RPMI7951 (cell line): Measurements from ENCODE around the gene GPR27. TPM values are rescaled to one million over a fixed set of nuclear protein-coding genes. Genes with fewer than 3 reads are reported as not detected.

Experiments used
- DNase-seq: peaks from one replicate; pipeline ENCODE4 v3.0.0-alpha.2; 2012; ENCODE audit warnings: low read depth
- total RNA-seq: library from RNA; depleted of rRNA; stranded (reverse); fragments of >200 nt; shearing (Covaris generic); gene quantifications from 2 replicates; pipeline ENCODE4 v1.2.3, GENCODE V29; 2014; rRNA removed

The GPR27 gene, protein sequence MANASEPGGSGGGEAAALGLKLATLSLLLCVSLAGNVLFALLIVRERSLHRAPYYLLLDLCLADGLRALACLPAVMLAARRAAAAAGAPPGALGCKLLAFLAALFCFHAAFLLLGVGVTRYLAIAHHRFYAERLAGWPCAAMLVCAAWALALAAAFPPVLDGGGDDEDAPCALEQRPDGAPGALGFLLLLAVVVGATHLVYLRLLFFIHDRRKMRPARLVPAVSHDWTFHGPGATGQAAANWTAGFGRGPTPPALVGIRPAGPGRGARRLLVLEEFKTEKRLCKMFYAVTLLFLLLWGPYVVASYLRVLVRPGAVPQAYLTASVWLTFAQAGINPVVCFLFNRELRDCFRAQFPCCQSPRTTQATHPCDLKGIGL
- total RNA-seq: not detected in 2 replicates

- DNase-seq: peak; percentile 13
These were observed at the start of gene GPR27 for GRCh38 chr3:71753701-71754609. TSS of gene GPR27 (plus strand) at chr3:71753855. CDS start at chr3:71754050, 195 bp downstream.

DNA sequence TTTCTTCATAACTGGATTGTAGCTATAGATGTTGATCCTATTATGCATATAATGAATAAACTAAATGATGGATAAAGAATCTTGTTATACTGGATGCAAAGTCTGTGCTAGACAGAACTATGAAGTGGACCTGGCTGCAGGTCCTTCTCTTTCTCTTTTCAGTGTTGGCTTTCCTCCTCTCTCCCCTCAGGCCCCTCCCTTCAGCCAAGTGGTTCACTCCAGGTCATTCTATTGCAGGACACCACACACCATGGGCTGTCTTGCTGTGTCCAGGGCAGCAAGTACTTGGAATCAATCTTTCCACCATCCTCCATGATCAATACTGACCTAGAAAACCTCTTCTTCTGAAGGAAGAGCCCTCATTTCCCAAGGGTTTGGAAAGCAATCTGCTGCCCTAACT lies 48.7 kb upstream of the GPR27 start:
- no peak for DNase-seq

GRCh38 chr3:71705681-71706080 lies 48.0 kb upstream of the GPR27 start:
- DNase-seq: no peak

DNA sequence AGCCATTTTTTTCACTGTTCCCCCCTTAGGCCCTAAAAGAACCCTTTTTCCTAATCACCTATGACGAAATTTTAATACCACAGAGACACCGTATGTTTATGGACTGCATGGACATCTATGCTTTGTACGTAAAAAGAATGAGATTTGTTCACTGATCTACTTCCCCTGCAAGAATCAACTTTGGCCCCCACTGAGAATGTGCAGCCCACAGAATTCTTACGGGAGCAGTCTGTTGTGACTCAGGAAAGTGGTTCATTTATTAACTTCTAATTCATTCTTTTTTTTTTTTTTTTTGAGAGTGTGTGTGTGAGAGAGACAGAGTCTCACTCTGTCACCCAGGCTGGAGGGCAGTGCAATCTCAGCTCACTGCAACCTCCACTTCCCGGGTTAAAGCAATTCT lies 46.1 kb upstream of the GPR27 start:
- DNase-seq: no peak

DNA sequence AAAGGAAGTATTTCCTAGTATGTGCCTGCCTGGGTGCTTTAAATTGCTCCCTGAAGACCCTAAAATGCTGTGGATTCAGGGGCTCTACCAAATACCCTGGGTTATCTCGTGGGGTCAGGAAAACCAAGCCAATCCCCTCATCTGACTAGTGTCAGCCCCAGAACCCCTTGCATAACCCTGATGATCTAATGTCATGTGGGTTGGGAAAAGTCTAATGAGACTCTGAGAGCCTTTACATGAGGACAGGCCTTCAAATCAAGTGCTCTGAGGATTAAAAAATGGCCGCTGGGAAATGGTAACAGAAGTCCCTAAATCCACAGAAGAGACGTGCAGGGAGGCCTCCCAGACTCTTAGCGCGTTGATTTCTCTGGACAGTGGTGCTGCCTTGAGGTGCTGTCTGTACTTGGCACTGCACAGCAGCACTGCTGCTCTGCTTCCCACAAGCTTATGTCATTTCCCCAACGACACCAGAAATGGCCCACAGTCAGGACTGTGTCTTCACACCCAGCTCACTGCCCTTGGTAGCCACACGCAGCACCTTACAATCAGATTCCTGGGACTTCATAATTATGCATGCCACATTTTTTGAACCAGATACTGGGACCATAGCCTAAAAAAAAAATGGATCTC lies 45.1 kb upstream of the GPR27 start:
- DNase-seq: no peak

- no peak for DNase-seq
These were observed 43.6 kb upstream of the GPR27 start for GRCh38 chr3:71709908-71710511.

DNA sequence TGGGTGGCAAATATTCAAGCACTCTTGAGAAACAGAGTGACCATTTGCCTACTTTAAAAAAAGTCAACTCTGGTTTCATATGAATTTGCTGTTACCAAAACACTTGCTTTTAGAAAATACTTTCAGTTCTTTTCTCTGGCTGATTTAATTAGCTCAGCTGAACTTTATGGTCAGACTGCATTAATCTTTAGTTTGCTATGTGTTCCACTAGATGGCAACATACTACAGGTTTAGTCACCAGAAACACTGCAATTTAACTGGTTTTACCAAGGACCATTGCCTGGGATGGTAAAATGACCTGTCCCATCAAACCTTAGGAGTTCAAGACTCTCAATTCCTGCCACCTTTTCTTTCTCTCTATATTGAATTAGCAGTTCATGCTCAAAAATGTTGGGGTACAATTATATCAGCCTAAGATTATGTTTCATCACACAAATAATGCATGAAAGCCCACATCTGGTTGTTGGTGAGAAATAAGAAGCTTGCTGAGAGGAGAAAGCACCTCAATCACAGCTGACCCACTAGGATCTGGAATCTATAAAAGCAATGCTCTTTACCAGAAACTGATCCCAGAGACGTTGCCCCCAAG lies 42.7 kb upstream of the GPR27 start:
- peak; percentile 63 for DNase-seq

- DNase-seq: no peak
These were observed 40.6 kb upstream of the GPR27 start for GRCh38 chr3:71713041-71713440.

DNA sequence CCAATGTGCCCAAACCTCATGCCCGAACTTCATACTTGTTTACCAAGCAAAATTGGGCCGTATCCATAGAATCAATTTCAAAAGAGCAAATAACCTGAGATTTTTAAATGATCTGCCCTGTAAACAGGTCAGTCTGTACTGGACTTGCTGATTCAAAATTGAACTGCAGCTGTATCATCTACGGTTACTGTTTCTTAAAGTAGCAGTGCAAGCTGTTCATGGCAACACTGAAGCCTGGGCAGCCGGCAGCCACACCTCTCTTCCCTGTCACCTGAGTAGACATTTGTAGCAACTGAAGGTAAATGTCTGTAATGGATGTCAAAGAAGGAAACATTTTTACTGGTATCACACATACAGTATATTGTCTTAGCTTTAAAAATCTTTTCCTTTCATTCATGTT lies 39.1 kb upstream of the GPR27 start:
- DNase-seq: no peak

- no peak for DNase-seq
These were observed 35.6 kb upstream of the GPR27 start for GRCh38 chr3:71718072-71718471.

DNA sequence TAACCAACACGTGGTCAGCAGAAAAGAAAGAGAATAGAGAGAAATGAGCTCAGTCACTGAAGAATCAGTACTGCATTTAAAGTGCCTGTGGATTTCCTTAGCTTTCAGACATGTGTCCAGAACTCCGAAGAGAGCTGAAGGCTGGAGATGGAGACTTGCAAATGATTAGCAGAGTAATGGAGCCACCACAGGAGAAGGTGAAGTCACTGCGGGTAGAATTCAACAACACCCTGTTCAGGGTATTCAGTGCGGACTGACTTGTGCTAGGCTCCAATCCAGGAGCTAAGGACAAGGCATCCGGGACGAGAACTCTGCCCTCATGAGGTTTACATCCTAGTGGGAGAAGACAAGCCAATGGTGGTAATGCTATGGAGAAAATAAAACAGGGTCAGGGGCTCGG lies 32.7 kb upstream of the GPR27 start:
- DNase-seq: no peak

- DNase-seq: no peak
These were observed 32.0 kb upstream of the GPR27 start for GRCh38 chr3:71721651-71722157.

DNA sequence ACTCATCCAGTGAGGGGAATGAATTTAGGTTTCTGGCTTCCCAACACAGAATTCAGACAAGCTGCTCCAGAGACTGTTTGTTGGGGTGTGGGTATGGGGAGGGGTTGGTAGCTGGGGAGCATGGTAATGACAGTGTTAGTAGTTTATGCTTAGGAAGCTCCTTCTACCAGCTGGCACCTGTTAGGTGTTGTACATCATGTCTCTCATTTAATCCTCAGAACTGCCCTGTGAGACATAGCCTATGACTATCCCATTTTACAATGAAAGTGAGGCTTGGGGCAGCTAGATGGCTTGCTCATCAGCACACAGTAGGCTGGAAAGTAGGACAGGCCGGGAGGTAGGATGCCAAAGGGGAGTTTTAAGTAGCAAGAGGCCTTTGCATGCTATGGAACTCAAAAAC lies 31.0 kb upstream of the GPR27 start:
- no peak for DNase-seq

DNA sequence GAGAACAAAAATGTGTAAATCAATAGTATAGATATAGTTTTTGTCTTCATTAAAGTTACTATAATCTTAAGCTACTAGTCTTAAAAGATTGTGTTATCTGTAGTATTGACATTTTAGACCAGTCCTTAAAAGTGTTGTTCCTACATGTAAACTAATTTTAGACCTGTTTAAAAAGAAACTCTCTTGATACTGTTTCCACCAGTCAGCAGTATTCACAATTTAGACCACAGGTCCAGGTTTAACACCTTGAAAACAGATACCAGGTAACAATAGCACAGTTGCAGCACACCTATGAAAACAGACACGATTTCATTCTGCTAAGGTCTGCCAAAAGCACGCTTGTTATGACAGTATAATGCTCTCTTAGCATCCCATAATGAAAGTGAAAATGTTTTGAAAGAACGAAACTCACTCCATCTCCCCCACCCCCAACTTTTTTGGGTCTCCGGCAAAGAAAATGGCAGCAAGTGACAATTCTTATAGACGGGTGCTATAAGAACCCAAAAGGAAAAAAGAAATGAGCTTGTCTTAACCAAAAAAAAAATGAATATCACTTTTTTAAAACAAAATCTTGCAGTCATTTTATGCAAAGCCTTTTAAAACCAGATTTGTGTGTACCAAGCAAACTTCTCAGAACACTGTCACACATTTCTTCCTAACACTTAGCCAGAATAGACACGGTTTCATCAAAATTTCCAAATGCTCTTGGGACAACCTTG lies 30.0 kb upstream of the GPR27 start:
- no peak for DNase-seq

DNA sequence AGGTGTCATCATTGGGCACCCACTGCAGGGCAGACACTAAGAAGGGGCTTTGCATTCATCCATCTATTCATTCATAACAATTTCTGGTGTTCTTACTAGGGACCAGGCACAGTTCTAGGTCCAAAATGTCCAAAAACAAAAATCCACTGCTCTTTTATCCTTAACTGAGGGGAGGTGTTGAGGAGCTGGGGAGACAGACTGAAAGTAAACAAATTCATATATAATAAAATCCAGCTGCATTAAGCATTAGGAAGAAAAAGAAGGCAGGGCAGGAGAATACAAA lies 29.5 kb upstream of the GPR27 start:
- DNase-seq: no peak

GRCh38 chr3:71724584-71725270 lies 28.9 kb upstream of the GPR27 start:
- peak; percentile 16 for DNase-seq

- peak; percentile 37 for DNase-seq
These were observed 28.2 kb upstream of the GPR27 start, which contains the start of gene EIF4E3 for GRCh38 chr3:71725271-71725991. TSS of gene EIF4E3 (minus strand) at chr3:71725402. CDS start at chr3:71725367, 35 bp downstream.

DNA sequence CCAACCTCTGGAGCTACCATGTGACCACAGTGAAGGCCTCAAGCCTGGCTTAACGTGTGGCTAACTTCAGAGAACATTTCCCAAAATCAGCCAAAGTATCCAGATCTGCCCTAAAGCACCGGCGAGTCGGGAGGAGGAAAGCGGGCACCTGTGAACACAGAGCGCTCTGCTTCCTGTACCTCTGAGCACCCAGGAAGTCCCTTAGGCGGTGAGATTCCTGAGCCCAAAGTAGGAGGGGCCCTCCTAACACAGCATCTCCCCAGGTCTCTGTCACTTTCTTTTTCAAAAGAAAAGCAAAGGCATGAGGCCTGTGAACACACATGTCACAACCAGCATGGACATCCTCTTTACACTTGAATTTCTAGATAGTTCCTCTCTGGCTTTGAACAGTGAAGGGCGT lies 27.5 kb upstream of the GPR27 start:
- DNase-seq: no peak

GRCh38 chr3:71728632-71729342 lies 24.9 kb upstream of the GPR27 start:
- DNase-seq: peak; percentile 34
